G401.6 (cell line): Measurements from ENCODE around the gene PRR23B.
"Not testable (repeated sequence)": the region's sequence is repeated elsewhere in the genome, so short reads cannot be mapped to it uniquely, and the experiment has no call there.

Experiments
- FAIRE-seq: peaks from 2 replicates; lab custom pipeline; 2012; peaks lifted over from hg19 to GRCh38; lab: Jason Lieb, UNC

Gene PRR23B

DNA sequence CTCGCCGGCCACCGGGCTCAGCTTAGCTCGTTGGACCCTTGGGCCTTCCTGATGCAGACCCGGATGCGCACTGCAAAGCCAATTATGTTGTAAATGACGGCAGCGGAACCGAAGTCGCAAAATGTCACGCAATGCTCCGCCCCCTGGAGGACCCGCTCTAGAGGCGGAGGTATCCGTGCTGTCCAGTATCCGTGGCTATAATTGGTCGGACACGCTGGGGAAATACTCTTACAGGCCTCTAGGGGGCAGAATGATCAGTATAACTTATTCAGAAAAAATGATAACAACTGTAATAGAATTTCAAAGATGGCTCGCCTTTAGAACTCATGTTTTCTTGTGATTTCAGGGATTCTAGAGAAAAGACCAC, at the start of gene PRR23B:
Gene PRR23B (minus strand): TSS at position 59 of the 367 bp plus-strand sequence. CDS start 265 bp downstream, outside the sequence.
- FAIRE-seq: no peak

DNA sequence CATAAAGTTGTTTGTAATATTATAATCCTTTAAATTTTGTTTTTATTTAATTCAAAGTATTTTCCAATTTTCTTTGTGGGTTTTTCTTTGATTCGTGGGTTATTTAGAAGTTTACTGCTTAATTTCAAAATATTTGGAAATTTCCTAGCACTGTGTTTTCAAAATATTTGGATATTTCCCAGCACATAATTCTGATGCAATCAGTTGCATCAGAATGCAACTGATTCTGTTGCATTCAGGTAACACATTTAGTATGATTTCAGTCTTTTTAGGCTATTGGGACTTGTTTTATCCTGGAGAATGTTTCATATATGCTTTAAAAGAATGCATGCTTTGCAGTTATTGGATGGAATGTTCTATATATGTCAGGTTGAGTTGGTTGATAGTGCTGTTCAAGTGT, 42.2 kb upstream of the PRR23B start:
- FAIRE-seq: no peak

GRCh38 chr3:139052802-139053600, 32.3 kb upstream of the PRR23B start:
- FAIRE-seq: no peak

DNA sequence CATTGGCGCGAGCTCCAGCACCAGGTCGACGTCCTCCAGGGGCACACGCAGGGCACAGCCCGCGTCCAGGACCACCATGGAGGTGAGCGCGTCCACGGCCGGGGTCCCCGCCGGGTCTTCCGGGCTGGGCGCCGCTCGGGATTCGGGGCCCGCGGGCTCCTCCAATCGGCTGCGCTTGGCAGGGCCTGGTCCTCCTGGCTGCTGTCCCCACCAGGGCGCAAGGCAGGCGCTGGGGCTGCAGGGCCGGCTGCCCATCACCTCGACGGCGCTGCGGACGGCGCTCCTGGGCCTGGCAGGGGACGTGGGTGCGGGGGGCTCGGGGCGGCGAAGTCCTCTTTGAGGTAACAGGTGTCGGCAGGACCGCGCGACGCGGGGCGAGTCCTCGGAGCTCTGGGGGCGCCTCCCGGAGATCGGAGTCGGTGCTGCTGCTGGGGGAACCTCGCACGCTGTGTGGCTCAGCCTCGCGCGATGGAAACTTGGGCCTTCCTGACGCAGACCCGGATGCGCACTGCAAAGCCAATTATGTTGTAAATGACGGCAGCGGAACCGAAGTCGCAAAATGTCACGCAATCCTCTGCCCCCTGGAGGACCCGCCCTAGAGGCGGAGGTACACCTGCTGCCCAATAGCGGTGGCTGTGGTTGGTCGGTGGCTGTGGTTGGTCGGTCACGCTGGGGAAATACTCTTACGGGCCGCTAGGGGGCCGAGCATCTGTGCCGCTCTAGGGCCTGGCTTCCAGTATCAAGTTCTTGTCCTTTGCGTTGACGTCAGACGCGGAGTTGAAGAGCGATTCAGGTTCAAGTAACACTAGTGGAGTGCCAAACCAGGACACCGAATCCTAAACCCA, 23.9 kb upstream of the PRR23B start, which contains the start of gene PRR23C:
Gene PRR23C (minus strand): TSS at position 527 of the 845 bp plus-strand sequence. CDS start 272 bp downstream, at position 255.
- FAIRE-seq: no peak

DNA sequence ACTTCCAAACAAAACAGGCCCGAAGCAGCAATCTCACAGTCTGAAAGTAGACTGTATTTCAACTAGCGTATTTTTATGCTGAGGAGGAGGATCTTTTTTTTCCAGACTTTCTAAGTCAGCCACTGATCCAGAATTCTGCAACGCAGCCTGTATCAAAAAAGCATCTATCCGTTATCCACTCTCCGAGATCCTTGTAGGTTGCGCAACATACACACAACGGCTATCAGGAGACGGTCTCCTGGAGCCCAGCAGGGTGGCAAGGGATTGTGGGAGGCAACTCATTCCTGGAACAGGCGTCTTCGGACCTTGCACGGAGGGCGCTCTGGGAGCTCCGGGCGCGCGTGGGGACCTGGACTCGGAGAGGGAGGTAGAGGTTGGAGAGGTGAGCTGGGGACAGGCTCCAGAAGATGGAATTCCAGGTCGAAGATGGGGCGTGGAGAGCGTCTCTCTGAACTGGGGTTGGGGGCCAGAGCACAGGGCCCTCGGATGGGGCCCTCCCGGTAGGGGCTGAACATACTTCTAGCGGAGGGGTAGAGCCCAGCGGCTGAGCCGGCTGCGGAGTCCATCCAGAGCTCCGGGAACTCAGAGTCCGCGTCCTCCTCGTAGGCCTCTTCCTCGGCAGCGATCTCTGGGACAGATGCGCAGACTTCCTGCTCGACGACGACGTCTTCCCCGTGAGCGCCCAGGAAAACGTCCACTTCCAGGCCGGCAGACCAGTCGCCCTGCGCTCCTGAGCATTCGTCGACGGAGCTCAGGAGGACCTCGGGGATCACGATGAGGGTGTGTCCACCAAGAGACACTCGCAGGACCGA, 23.0 kb upstream of the PRR23B start:
- no peak for FAIRE-seq

- no peak for FAIRE-seq
Measured at GRCh38 chr3:139037478-139037877, 16.8 kb upstream of the PRR23B start.

- FAIRE-seq: no peak
Measured at GRCh38 chr3:139032326-139033002, 11.7 kb upstream of the PRR23B start.

- FAIRE-seq: not testable (repeated sequence)
Measured at GRCh38 chr3:139030576-139030975, 9.8 kb upstream of the PRR23B start.

DNA sequence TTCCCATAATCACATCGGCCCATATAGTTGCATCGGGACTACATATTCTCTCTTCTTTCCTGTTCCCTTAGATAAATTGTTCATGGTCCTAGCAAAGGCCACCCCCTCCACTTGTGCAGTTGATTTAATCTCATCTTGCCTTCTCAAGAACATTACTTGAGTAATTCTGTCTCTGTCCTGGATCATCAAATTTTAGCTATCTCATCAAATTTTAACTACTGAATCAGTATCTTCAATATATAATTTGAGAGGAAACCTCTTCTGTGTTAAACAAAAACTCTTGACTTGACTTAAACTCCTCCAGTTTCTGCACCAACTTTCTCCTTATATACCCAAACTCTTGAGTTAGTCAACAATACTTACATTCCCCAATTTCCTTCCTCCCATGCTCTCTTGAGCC, 4.2 kb upstream of the PRR23B start:
- FAIRE-seq: no peak

DNA sequence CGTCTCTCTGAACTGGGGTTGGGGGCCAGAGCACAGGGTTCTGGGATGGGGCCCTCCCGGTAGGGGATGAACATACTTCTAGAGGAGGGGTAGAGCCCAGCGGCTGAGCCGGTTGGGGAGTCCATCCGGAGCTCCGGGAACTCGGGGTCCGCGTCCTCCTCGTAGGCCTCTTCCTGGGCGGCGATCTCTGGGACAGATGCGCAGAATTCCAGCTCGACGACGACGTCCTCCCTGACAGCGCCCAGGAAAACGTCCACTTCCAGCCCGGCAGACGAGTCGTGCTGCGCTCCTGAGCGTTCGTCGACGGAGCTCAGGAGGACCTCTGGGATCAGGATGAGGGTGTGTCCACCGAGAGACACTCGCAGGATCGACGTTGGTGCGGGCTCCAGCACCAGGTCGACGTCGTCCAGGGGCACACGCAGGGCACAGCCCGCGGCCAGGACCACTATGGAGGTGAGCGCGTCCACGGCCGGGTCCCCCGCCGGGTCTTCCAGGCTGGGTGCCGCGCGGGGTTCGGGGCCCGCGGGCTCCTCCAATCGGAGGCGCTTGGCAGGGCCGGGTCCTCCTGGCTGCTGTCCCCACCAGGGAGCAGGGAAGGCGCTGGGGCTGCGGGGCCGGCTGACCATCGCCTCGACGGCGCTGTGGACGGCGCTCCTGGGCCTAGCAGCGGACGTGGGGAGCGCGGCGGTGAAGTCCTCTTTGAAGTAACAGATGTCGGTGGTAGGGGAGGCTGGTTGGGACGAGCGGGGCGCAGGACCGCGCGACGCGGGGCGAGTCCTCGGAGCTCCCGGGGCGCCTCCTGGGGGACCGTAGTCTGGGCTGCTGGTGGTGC, 474 bp downstream of the PRR23B start:
- no peak for FAIRE-seq

- no peak for FAIRE-seq
Measured at GRCh38 chr3:139016430-139017048, 4.2 kb downstream of the PRR23B start.

- FAIRE-seq: no peak
Measured at GRCh38 chr3:139006051-139006716, 14.5 kb downstream of the PRR23B start, which contains the start of gene PRR23A. PRR23A (minus strand) TSS chr3:139006268; CDS start chr3:139006268, 0 bp downstream.

DNA sequence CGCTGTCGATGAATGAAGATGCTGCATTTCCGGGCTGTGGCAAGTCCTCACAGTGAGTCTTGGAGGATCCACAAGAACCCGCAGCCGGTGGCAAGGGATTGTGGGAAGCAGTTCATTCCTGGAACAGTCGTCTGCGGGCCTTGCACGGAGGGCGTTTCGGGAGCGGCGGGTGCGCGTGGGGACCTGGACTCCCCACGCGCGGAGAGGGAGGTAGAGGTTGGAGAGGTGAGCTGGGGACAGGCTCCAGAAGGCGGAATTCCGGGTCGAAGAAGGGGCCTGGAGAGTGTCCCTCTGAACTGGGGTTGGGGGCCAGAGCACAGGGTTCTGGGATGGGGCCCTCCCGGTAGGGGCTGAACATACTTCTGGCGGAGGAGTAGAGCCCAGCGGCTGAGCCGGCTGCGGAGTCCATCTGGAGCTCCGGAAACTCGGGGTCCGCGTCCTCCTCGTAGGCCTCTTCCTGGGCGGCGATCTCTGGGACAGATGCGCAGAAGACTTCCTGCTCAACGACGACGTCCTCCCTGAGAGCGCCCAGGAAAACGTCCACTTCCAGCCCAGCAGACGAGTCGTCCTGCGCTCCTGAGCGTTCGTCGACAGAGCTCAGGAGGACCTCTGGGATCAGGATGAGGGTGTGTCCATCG, 15.3 kb downstream of the PRR23B start:
- FAIRE-seq: no peak

GRCh38 chr3:138995706-138996105, 25.0 kb downstream of the PRR23B start:
- no peak for FAIRE-seq

DNA sequence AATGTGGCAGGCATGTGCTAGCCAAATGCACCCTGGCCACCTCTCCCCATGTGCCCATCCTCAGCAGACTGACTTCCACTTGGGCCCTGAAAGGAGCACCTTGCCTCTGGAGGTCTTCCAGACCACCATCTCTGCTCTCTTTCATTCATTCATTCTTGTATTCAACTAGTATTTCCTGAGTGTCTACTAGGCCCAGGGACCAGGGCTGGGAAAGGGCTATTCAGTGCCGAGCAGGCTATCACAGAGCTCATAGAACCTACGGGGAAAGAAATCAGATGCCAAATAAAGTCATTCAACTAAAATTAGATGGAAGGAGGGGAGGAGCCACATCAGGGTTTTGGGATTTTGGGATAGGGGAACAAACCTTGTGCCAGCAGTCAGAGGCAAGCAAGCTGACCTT, 33.5 kb downstream of the PRR23B start:
- FAIRE-seq: no peak

GRCh38 chr3:138985932-138986331, 34.8 kb downstream of the PRR23B start:
- FAIRE-seq: no peak

DNA sequence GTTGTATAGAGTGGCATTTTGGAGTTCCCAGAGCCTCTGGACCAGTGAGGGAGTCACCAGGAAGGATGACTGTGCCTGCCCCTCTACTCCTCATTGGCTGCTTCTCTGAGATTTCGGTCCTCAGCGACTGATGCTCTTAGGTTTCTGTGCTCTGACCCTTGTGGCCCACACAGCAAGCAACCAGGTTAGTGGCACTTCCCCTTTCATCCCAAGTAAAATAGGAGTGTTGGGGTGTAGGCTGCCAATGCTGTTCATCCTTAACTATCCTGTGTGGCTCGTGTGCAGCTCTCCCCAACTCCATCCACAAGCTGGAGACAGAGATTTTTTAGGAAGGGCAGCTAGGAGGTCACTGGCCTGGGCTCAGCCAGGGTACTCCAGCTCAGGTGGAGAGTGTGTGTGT, 35.9 kb downstream of the PRR23B start:
- FAIRE-seq: no peak

GRCh38 chr3:138976047-138976446, 44.7 kb downstream of the PRR23B start:
- FAIRE-seq: no peak

DNA sequence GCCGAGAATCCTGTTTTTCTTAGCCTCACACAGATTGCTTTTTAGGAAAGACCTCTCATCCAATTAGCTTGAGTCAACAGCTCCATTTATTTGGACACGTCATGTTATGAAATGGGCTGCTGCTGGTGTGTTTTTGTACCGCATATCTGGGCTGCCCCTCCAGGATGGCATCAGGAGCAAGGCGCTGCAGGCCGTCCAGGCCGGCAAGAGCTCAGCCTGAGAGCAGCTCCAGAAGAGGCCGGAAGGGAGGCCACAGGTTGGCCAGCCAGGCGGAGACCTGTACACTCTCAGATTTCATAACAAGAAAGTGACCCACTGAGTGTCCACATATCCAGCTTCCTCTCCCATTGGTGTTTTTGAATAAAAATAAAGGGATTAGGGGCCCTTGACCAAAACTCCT, 45.4 kb downstream of the PRR23B start:
- FAIRE-seq: no peak
